HL-60 (cell line): Measurements from ENCODE around the gene CLPX.
"Not testable (repeated sequence)": the region's sequence is repeated elsewhere in the genome, so short reads cannot be mapped to it uniquely, and the experiment has no call there.

Experiments used
- DNase-seq, 2 experiments: peaks; one replicate each; pipeline ENCODE4 v3.0.0-alpha.2; 2010 to 2020; ENCODE audit warnings: low read depth in 1 of 2, low spot score in 1 of 2
- H3K27ac ChIP-seq: fragments of 250-450 bp; sonication (Bioruptor Pico); replicated peaks from 2 replicates; pipeline ENCODE4 v1.5.1; 2020; ENCODE audit warnings: mild to moderate bottlenecking, moderate library complexity
- H3K27me3 ChIP-seq: fragments of 250-450 bp; sonication (Bioruptor Pico); 2 replicates; pipeline ENCODE4 v1.5.1; 2021; ENCODE audit warnings: mild to moderate bottlenecking, moderate library complexity; ENCODE audit not compliant: insufficient read depth, poor library complexity, severe bottlenecking
- H3K4me3 ChIP-seq: replicated peaks from 2 replicates; pipeline ENCODE4 v1.5.1; 2011; ENCODE audit warnings: mild to moderate bottlenecking, control low read depth, low read length; ENCODE audit not compliant: insufficient read depth
- CTCF ChIP-seq: IDR thresholded peaks from one replicate; pipeline ENCODE4 v1.5.1; 2011; ENCODE audit warnings: low read length, control low read depth, inconsistent platforms; ENCODE audit not compliant: insufficient read depth
- GABPA ChIP-seq: IDR thresholded peaks from 2 replicates; pipeline ENCODE4 v1.6.1; 2012; ENCODE audit warnings: low read depth
- POLR2AphosphoS5 ChIP-seq: IDR thresholded peaks from 2 replicates; pipeline ENCODE4 v1.6.1; 2012; ENCODE audit warnings: low read depth
- REST ChIP-seq: IDR thresholded peaks from 2 replicates; pipeline ENCODE4 v1.6.1; 2012; ENCODE audit warnings: low read depth; ENCODE audit not compliant: insufficient replicate concordance
- SPI1 ChIP-seq: IDR thresholded peaks from 2 replicates; pipeline ENCODE4 v1.6.1; 2012; ENCODE audit warnings: low read depth, mild to moderate bottlenecking, borderline replicate concordance

Gene CLPX

GRCh38 chr15:65231306-65231705, 46.2 kb upstream of the CLPX start:
- TF ChIP-seq GABPA = no peak
- TF ChIP-seq SPI1 = no peak
- no peak for TF ChIP-seq CTCF
- no peak for TF ChIP-seq POLR2AphosphoS5
- no peak for TF ChIP-seq REST
- Histone ChIP-seq H3K27ac (no peak overlapping the region), H3K4me3 (no peak overlapping the region), H3K27me3 (no peaks in the 10 kb centered on the region)
- no peak for DNase-seq

GRCh38 chr15:65226901-65227300, 41.8 kb upstream of the CLPX start:
- not testable (repeated sequence) for H3K4me3 ChIP-seq, DNase-seq, H3K27ac ChIP-seq, H3K27me3 ChIP-seq

- no peak overlapping the region for H3K4me3 ChIP-seq
- no peak for DNase-seq
- no peaks in the 10 kb centered on the region for H3K27me3 ChIP-seq
- TF ChIP-seq REST = no peak
- no peak for TF ChIP-seq SPI1
- H3K27ac ChIP-seq = no peak overlapping the region
These were observed 41.1 kb upstream of the CLPX start for GRCh38 chr15:65226221-65226620.

GRCh38 chr15:65223996-65224395, 38.9 kb upstream of the CLPX start:
- TF ChIP-seq SPI1 (peak; percentile 80), GABPA (no peak)
- no peaks in the 10 kb centered on the region for H3K27me3 ChIP-seq
- H3K27ac ChIP-seq = peak overlapping the region; percentile 49
- H3K4me3 ChIP-seq = no peak overlapping the region
- DNase-seq = peak in 1 of 2 experiments; percentile 82

- no peak for DNase-seq
- H3K4me3 ChIP-seq = no peak overlapping the region
- no peak overlapping the region for H3K27ac ChIP-seq
- TF ChIP-seq SPI1 (no peak), CTCF (no peak), REST (no peak), POLR2AphosphoS5 (no peak), GABPA (no peak)
- H3K27me3 ChIP-seq = no peaks in the 10 kb centered on the region
These were observed 37.7 kb upstream of the CLPX start for GRCh38 chr15:65222891-65223290.
